BE2C (cell line): ENCODE data around the gene GLIS1.

ENCODE experiments used
- DNase-seq: peaks from one replicate; pipeline ENCODE4 v3.0.0-alpha.2; 2020
- H3K27me3 ChIP-seq: fragments of 250-450 bp; sonication (Bioruptor Pico); 2 replicates; pipeline ENCODE4 v1.5.1; 2020; ENCODE audit warnings: mild to moderate bottlenecking
- H3K36me3 ChIP-seq: fragments of 250-450 bp; sonication (Bioruptor Pico); 2 replicates; pipeline ENCODE4 v1.5.1; 2020; ENCODE audit warnings: mild to moderate bottlenecking
- H3K4me1 ChIP-seq: fragments of 250-450 bp; sonication (Bioruptor Pico); 2 replicates; pipeline ENCODE4 v1.5.1; 2020
- H3K4me3 ChIP-seq: 2 replicates; pipeline ENCODE4 v1.5.1; 2011; ENCODE audit warnings: low read depth, low read length
- H3K9me3 ChIP-seq: fragments of 250-450 bp; sonication (Bioruptor Pico); 2 replicates; pipeline ENCODE4 v1.5.1; 2020
- CTCF ChIP-seq: IDR thresholded peaks from 2 replicates; pipeline ENCODE4 v1.5.1; 2012; ENCODE audit warnings: mild to moderate bottlenecking, low read depth, low read length

Gene GLIS1

GRCh38 chr1:53638360-53639035 is 100.5 kb downstream of the GLIS1 start:
- Histone ChIP-seq H3K36me3 (no peaks in the 10 kb centered on the region), H3K27me3 (no peaks in the 10 kb centered on the region), H3K4me3 (no peak overlapping the region), H3K4me1 (no peaks in the 10 kb centered on the region), H3K9me3 (no peaks in the 10 kb centered on the region)
- no peak for DNase-seq
- no peak for TF ChIP-seq CTCF

- no peak overlapping the region for H3K4me3 ChIP-seq
- DNase-seq, result no peak
- no peaks in the 10 kb centered on the region for H3K9me3 ChIP-seq
- no peaks in the 10 kb centered on the region for H3K4me1 ChIP-seq
- TF ChIP-seq CTCF, result no peak
- no peaks in the 10 kb centered on the region for H3K36me3 ChIP-seq
- H3K27me3 ChIP-seq, result no peaks in the 10 kb centered on the region
Measured at GRCh38 chr1:53637511-53638359, 101.2 kb downstream of the GLIS1 start.

GRCh38 chr1:53636621-53637171 is 102.3 kb downstream of the GLIS1 start:
- no peak for DNase-seq
- TF ChIP-seq CTCF, result no peak
- no peaks in the 10 kb centered on the region for H3K27me3 ChIP-seq
- no peak overlapping the region for H3K4me3 ChIP-seq
- no peaks in the 10 kb centered on the region for H3K36me3 ChIP-seq
- H3K4me1 ChIP-seq, result no peaks in the 10 kb centered on the region
- no peaks in the 10 kb centered on the region for H3K9me3 ChIP-seq

- H3K9me3 ChIP-seq, result no peaks in the 10 kb centered on the region
- H3K27me3 ChIP-seq, result no peaks in the 10 kb centered on the region
- no peak for DNase-seq
- no peaks in the 10 kb centered on the region for H3K36me3 ChIP-seq
- no peak overlapping the region for H3K4me3 ChIP-seq
- TF ChIP-seq CTCF, result no peak
- H3K4me1 ChIP-seq, result no peaks in the 10 kb centered on the region
Measured at GRCh38 chr1:53634571-53634979, 104.4 kb downstream of the GLIS1 start.

- H3K27me3 ChIP-seq, result no peaks in the 10 kb centered on the region
- no peaks in the 10 kb centered on the region for H3K4me1 ChIP-seq
- H3K36me3 ChIP-seq, result no peaks in the 10 kb centered on the region
- no peak for TF ChIP-seq CTCF
- no peak for DNase-seq
- H3K4me3 ChIP-seq, result no peak overlapping the region
- H3K9me3 ChIP-seq, result no peaks in the 10 kb centered on the region
Measured at GRCh38 chr1:53633073-53633704, 105.8 kb downstream of the GLIS1 start.
